Activated naive CD4-positive, alpha-beta T cell treated with Interleukin-2 at 50 U/mL for 16 hours (primary cell): ENCODE measurements around the gene ZNF419.
"Not testable (repeated sequence)": the region's sequence is repeated elsewhere in the genome, so short reads cannot be mapped to it uniquely, and the experiment has no call there.

ENCODE experiments used
- DNase-seq: peaks from one replicate; pipeline ENCODE4 v3.0.0-alpha.2; 2020

The ZNF419 gene

GRCh38 chr19:57487477-57488298 lies at the start of gene ZNF419:
Gene ZNF419 (plus strand): TSS chr19:57487750. CDS start chr19:57487951, 201 bp downstream.
- peak; percentile 95 for DNase-seq

- no peak for DNase-seq
Observed at GRCh38 chr19:57437931-57438330, 49.6 kb upstream of the ZNF419 start.

- DNase-seq: no peak
Observed at GRCh38 chr19:57438925-57439324, 48.6 kb upstream of the ZNF419 start.

- DNase-seq: no peak
Observed at GRCh38 chr19:57441979-57442752, 45.4 kb upstream of the ZNF419 start.

GRCh38 chr19:57443121-57443696 lies 44.3 kb upstream of the ZNF419 start:
- no peak for DNase-seq

GRCh38 chr19:57452307-57452706 lies 35.2 kb upstream of the ZNF419 start:
- DNase-seq: no peak

GRCh38 chr19:57465680-57466381 lies 21.7 kb upstream of the ZNF419 start:
- DNase-seq: peak; percentile 26

GRCh38 chr19:57466489-57466888 lies 21.1 kb upstream of the ZNF419 start:
- no peak for DNase-seq

GRCh38 chr19:57473646-57474045 lies 13.9 kb upstream of the ZNF419 start:
- DNase-seq: no peak

- DNase-seq: peak; percentile 91
Observed at GRCh38 chr19:57477191-57478008, 10.2 kb upstream of the ZNF419 start, which contains the start of gene ZNF772. Gene ZNF772 (minus strand): TSS chr19:57477566. CDS start chr19:57477309, 257 bp downstream.

GRCh38 chr19:57488299-57488644 lies 722 bp downstream of the ZNF419 start:
- not testable (repeated sequence) for DNase-seq

GRCh38 chr19:57499332-57499679 lies 11.8 kb downstream of the ZNF419 start:
- not testable (repeated sequence) for DNase-seq

GRCh38 chr19:57499680-57500395 lies 12.3 kb downstream of the ZNF419 start, which contains the start of gene ZNF773:
Gene ZNF773 (plus strand): TSS chr19:57499938. CDS start chr19:57500081, 143 bp downstream.
- peak; percentile 97 for DNase-seq

- not testable (repeated sequence) for DNase-seq
Observed at GRCh38 chr19:57500400-57500799, 12.8 kb downstream of the ZNF419 start.

GRCh38 chr19:57506163-57506562 lies 18.6 kb downstream of the ZNF419 start:
- no peak for DNase-seq

GRCh38 chr19:57511484-57511883 lies 23.9 kb downstream of the ZNF419 start:
- no peak for DNase-seq

- no peak for DNase-seq
Observed at GRCh38 chr19:57512845-57513244, 25.3 kb downstream of the ZNF419 start.

GRCh38 chr19:57515255-57515654 lies 27.7 kb downstream of the ZNF419 start:
- DNase-seq: no peak

GRCh38 chr19:57518021-57518420 lies 30.5 kb downstream of the ZNF419 start:
- DNase-seq: not testable (repeated sequence)

- peak; percentile 90 for DNase-seq
Observed at GRCh38 chr19:57527136-57527881, 39.8 kb downstream of the ZNF419 start, which contains the start of gene ZNF549. Gene ZNF549 (plus strand): TSS chr19:57527356. CDS start chr19:57527574, 218 bp downstream.
